Activated T-helper 2 cell treated with anti-CD3 and anti-CD28 coated beads, Interferon-gamma antibody, Interleukin-2, Interleukin-4, amounts not matched to agents 10 μg/mL and 5 μg/mL and 100 μg/mL, durations not matched to agents 14 hours and 24 hours and 36 hours (primary cell): ENCODE data around the gene DEGS2. TPM values are rescaled to one million over a fixed set of nuclear protein-coding genes. Genes with fewer than 3 reads are reported as not detected.

ENCODE experiments used
- DNase-seq: peaks from one replicate; pipeline ENCODE4 v3.0.0; 2021; ENCODE audit warnings: low spot score
- H3K27ac Mint-ChIP-seq: one replicate; pipeline ENCODE4 v1.8.0; 2021; ENCODE audit warnings: mixed read lengths
- H3K27me3 Mint-ChIP-seq: one replicate; pipeline ENCODE4 v1.8.0; 2021; ENCODE audit warnings: low read depth, mixed read lengths
- H3K36me3 Mint-ChIP-seq: one replicate; pipeline ENCODE4 v1.8.0; 2021; ENCODE audit warnings: low read depth, mixed read lengths
- H3K4me1 Mint-ChIP-seq: one replicate; pipeline ENCODE4 v1.8.0; 2021; ENCODE audit warnings: low read depth, mixed read lengths
- H3K4me3 Mint-ChIP-seq: one replicate; pipeline ENCODE4 v1.8.0; 2021; ENCODE audit warnings: low read depth, mild to moderate bottlenecking, moderate library complexity, mixed read lengths
- H3K9me3 Mint-ChIP-seq: one replicate; pipeline ENCODE4 v1.8.0; 2021; ENCODE audit warnings: mixed read lengths
- intact Hi-C: fragments of 100-400 bp; cut with micrococcal nuclease; formaldehyde crosslinking; loops from one replicate; pipeline ENCODE4 v1.15.1; 2023
- total RNA-seq: library from RNA; stranded (reverse); gene quantifications from 2 replicates; pipeline ENCODE4 v1.2.3, GENCODE V29; 2022

DEGS2 gene
- total RNA-seq, 1 donor from 2014 or later = 0.41 TPM

- intact Hi-C loops = no loop called here
Observed at GRCh38 chr14:100131181-100131580, 28.3 kb downstream of the DEGS2 start.

GRCh38 chr14:100130521-100130920 is 28.9 kb downstream of the DEGS2 start:
- H3K27me3 Mint-ChIP-seq = no peaks in the 10 kb centered on the region
- peaks cover 70% of the 10 kb centered on the region for H3K36me3 Mint-ChIP-seq
- DNase-seq = no peak
- H3K4me3 Mint-ChIP-seq = no peak overlapping the region
- H3K27ac Mint-ChIP-seq = peak overlapping the region; percentile 51
- H3K4me1 Mint-ChIP-seq = no peaks in the 10 kb centered on the region
- intact Hi-C loops = no loop called here
- no peaks in the 10 kb centered on the region for H3K9me3 Mint-ChIP-seq

More at GRCh38 chr14:100131181-100131580, 28.3 kb downstream of the DEGS2 start:
- Mint-ChIP-seq H3K9me3 (no peaks in the 10 kb centered on the region), H3K4me1 (no peaks in the 10 kb centered on the region), H3K27ac (peak overlapping the region; percentile 51), H3K4me3 (no peak overlapping the region), H3K36me3 (peaks cover 77% of the 10 kb centered on the region), H3K27me3 (no peaks in the 10 kb centered on the region)
- DNase-seq = no peak

- peaks cover 3% of the 10 kb centered on the region for H3K4me1 Mint-ChIP-seq
- H3K27ac Mint-ChIP-seq = no peak overlapping the region
- peaks cover 68% of the 10 kb centered on the region for H3K36me3 Mint-ChIP-seq
- H3K4me3 Mint-ChIP-seq = no peak overlapping the region
- no peaks in the 10 kb centered on the region for H3K27me3 Mint-ChIP-seq
- intact Hi-C loops = no loop called here
- no peak for DNase-seq
- H3K9me3 Mint-ChIP-seq = no peaks in the 10 kb centered on the region
Observed at GRCh38 chr14:100129161-100129589, 30.3 kb downstream of the DEGS2 start.

- no peak overlapping the region for H3K27ac Mint-ChIP-seq
- H3K27me3 Mint-ChIP-seq = no peaks in the 10 kb centered on the region
- H3K4me1 Mint-ChIP-seq = peaks cover 3% of the 10 kb centered on the region
- DNase-seq = no peak
- no peaks in the 10 kb centered on the region for H3K9me3 Mint-ChIP-seq
- H3K4me3 Mint-ChIP-seq = no peak overlapping the region
- peaks cover 68% of the 10 kb centered on the region for H3K36me3 Mint-ChIP-seq
- intact Hi-C loops = no loop called here
Observed at GRCh38 chr14:100128688-100129087, 30.8 kb downstream of the DEGS2 start.

GRCh38 chr14:100127853-100128455 is 31.5 kb downstream of the DEGS2 start:
- H3K4me3 Mint-ChIP-seq = no peak overlapping the region
- H3K9me3 Mint-ChIP-seq = no peaks in the 10 kb centered on the region
- intact Hi-C loops = no loop called here
- no peak overlapping the region for H3K27ac Mint-ChIP-seq
- H3K4me1 Mint-ChIP-seq = peaks cover 3% of the 10 kb centered on the region
- H3K36me3 Mint-ChIP-seq = peaks cover 67% of the 10 kb centered on the region
- DNase-seq = no peak
- H3K27me3 Mint-ChIP-seq = no peaks in the 10 kb centered on the region

- Mint-ChIP-seq H3K36me3 (peaks cover 58% of the 10 kb centered on the region), H3K27me3 (no peaks in the 10 kb centered on the region), H3K4me1 (peaks cover 3% of the 10 kb centered on the region), H3K4me3 (no peak overlapping the region), H3K27ac (no peak overlapping the region), H3K9me3 (no peaks in the 10 kb centered on the region)
- DNase-seq = no peak
- intact Hi-C loops = no loop called here
Observed at GRCh38 chr14:100126401-100126800, 33.0 kb downstream of the DEGS2 start.

GRCh38 chr14:100124551-100125088 is 34.8 kb downstream of the DEGS2 start:
- Mint-ChIP-seq H3K4me1 (peaks cover 6% of the 10 kb centered on the region), H3K27ac (no peak overlapping the region), H3K27me3 (no peaks in the 10 kb centered on the region), H3K36me3 (peaks cover 49% of the 10 kb centered on the region), H3K9me3 (no peaks in the 10 kb centered on the region), H3K4me3 (no peak overlapping the region)
- no peak for DNase-seq
- intact Hi-C loops = no loop called here

GRCh38 chr14:100123618-100124017 is 35.8 kb downstream of the DEGS2 start:
- Mint-ChIP-seq H3K4me1 (peaks cover 12% of the 10 kb centered on the region), H3K9me3 (no peaks in the 10 kb centered on the region), H3K4me3 (no peak overlapping the region), H3K27me3 (no peaks in the 10 kb centered on the region), H3K36me3 (peaks cover 54% of the 10 kb centered on the region), H3K27ac (no peak overlapping the region)
- no peak for DNase-seq
- intact Hi-C loops = no loop called here

- Mint-ChIP-seq H3K4me1 (peaks cover 18% of the 10 kb centered on the region), H3K36me3 (peaks cover 59% of the 10 kb centered on the region), H3K4me3 (no peak overlapping the region), H3K27me3 (no peaks in the 10 kb centered on the region), H3K9me3 (no peaks in the 10 kb centered on the region), H3K27ac (peak overlapping the region; percentile 31)
- intact Hi-C loops = no loop called here
- no peak for DNase-seq
Observed at GRCh38 chr14:100122481-100123223, 36.8 kb downstream of the DEGS2 start.

GRCh38 chr14:100121643-100122480 is 37.6 kb downstream of the DEGS2 start:
- no peaks in the 10 kb centered on the region for H3K27me3 Mint-ChIP-seq
- intact Hi-C loops = no loop called here
- no peak for DNase-seq
- no peak overlapping the region for H3K4me3 Mint-ChIP-seq
- peaks cover 18% of the 10 kb centered on the region for H3K4me1 Mint-ChIP-seq
- no peak overlapping the region for H3K27ac Mint-ChIP-seq
- peaks cover 59% of the 10 kb centered on the region for H3K36me3 Mint-ChIP-seq
- no peaks in the 10 kb centered on the region for H3K9me3 Mint-ChIP-seq

- H3K27ac Mint-ChIP-seq = peak overlapping the region; percentile 34
- no peaks in the 10 kb centered on the region for H3K27me3 Mint-ChIP-seq
- H3K4me1 Mint-ChIP-seq = peaks cover 18% of the 10 kb centered on the region
- intact Hi-C loops = no loop called here
- H3K36me3 Mint-ChIP-seq = peaks cover 66% of the 10 kb centered on the region
- no peaks in the 10 kb centered on the region for H3K9me3 Mint-ChIP-seq
- H3K4me3 Mint-ChIP-seq = no peak overlapping the region
- no peak for DNase-seq
Observed at GRCh38 chr14:100120522-100121269, 38.7 kb downstream of the DEGS2 start.

GRCh38 chr14:100119251-100119650 is 40.2 kb downstream of the DEGS2 start:
- Mint-ChIP-seq H3K27ac (peak overlapping the region; percentile 60), H3K4me1 (peaks cover 14% of the 10 kb centered on the region), H3K36me3 (peaks cover 60% of the 10 kb centered on the region)

More at GRCh38 chr14:100119251-100119650, 40.2 kb downstream of the DEGS2 start:
- H3K9me3 Mint-ChIP-seq = no peaks in the 10 kb centered on the region
- intact Hi-C loops = no loop called here
- no peak for DNase-seq
- H3K27me3 Mint-ChIP-seq = no peaks in the 10 kb centered on the region
- no peak overlapping the region for H3K4me3 Mint-ChIP-seq
